Testis (tissue), 3 donors: ENCODE results near the gene AKNA. TPM values are rescaled to one million over a fixed set of nuclear protein-coding genes. Genes with fewer than 3 reads are reported as not detected.

Source experiments
- DNase-seq: peaks from one replicate; pipeline ENCODE4 v3.0.0-alpha.2; 2019
- H3K27ac ChIP-seq, 2 donors: fragments of 200-600 bp; sonication (generic); one replicate each; pipeline ENCODE4 v1.5.1; 2019
- H3K27me3 ChIP-seq: fragments of 200-600 bp; sonication (generic); one replicate; pipeline ENCODE4 v1.5.1; 2019
- H3K36me3 ChIP-seq: fragments of 200-600 bp; sonication (generic); one replicate; pipeline ENCODE4 v1.5.1; 2017; ENCODE audit warnings: low read depth; ENCODE audit errors: missing control alignments
- H3K4me1 ChIP-seq: fragments of 200-600 bp; sonication (generic); one replicate; pipeline ENCODE4 v1.5.1; 2019
- H3K4me3 ChIP-seq, 2 donors: fragments of 200-600 bp; sonication (generic); one replicate each; pipeline ENCODE4 v1.5.1; 2017 to 2019
- H3K9me3 ChIP-seq: fragments of 200-600 bp; sonication (generic); one replicate; pipeline ENCODE4 v1.5.1; 2017
- CTCF ChIP-seq, 3 experiments: fragments of 450-650 bp in 2 of 3; fragments of 200-600 bp in 1 of 3; sonication (generic) in 1 of 3; IDR thresholded peaks; one replicate each; pipeline ENCODE4 v1.5.1; 2016 to 2019; ENCODE audit warnings: antibody characterized with exemption in 3 of 3, mild to moderate bottlenecking in 2 of 3, moderate library complexity in 1 of 3
- POLR2A ChIP-seq: fragments of 450-650 bp; IDR thresholded peaks from one replicate; pipeline ENCODE4 v1.6.1; 2017; ENCODE audit warnings: antibody characterized with exemption, mild to moderate bottlenecking, moderate library complexity
- WGBS, 2 donors: methylation state at CpG; one replicate each; pipeline ENCODE4 v1.1.5; 2018; 5-methylcytosine and 5-hydroxymethylcytosine counted together
- intact Hi-C: fragments of 100-400 bp; cut with DNase I; formaldehyde crosslinking; loops from one replicate; pipeline ENCODE4 v1.15.1; 2023; ENCODE audit warnings: low total_unique reads
- polyA plus RNA-seq: library from polyadenylated mRNA; stranded (reverse); fragments of 350-450 nt; fragmentation: Illumina TruSeq; extraction: RNeasy Lipid Tissue Mini Kit (QIAGEN cat#74804); gene quantifications from one replicate; pipeline ENCODE4 v1.2.3, GENCODE V29; 2014; ENCODE audit warnings: low read depth, low replicate concordance; ENCODE audit not compliant: insufficient read depth
- total RNA-seq, 2 donors: library from RNA; depleted of rRNA; stranded (reverse); fragments of >200 nt; gene quantifications; one replicate each; pipeline ENCODE4 v1.2.3, GENCODE V29; 2016

The AKNA gene
- total and polyA plus RNA-seq, 3 donors from 2014 or later, result 20.6 to 31.5 (median 21.2) TPM

GRCh38 chr9:114319147-114319546, 68.6 kb downstream of the AKNA start:
- peak; percentile 11 for DNase-seq
- TF ChIP-seq POLR2A (no peak), CTCF (IDR thresholded peaks at IDR 0.05) (no peak)
- no peak overlapping the region for H3K4me3 ChIP-seq
- no peak overlapping the region for H3K27ac ChIP-seq
- no peaks in the 10 kb centered on the region for H3K27me3 ChIP-seq
- no peaks in the 10 kb centered on the region for H3K36me3 ChIP-seq
- 83 to 85% methylated on average over 3 of the region's 3 CpGs for WGBS, 2 donors
- H3K4me1 ChIP-seq, result no peaks in the 10 kb centered on the region
- H3K9me3 ChIP-seq, result no peaks in the 10 kb centered on the region
- intact Hi-C loops, result no loop called here

- H3K27ac ChIP-seq, result no peak overlapping the region
- no peak for DNase-seq
- no peaks in the 10 kb centered on the region for H3K9me3 ChIP-seq
- TF ChIP-seq CTCF (IDR thresholded peaks at IDR 0.05) (no peak), POLR2A (no peak)
- no peaks in the 10 kb centered on the region for H3K36me3 ChIP-seq
- H3K4me3 ChIP-seq, result no peak overlapping the region
- no peaks in the 10 kb centered on the region for H3K27me3 ChIP-seq
- H3K4me1 ChIP-seq, result no peaks in the 10 kb centered on the region
- intact Hi-C loops, result no loop called here
- 85 to 90% methylated on average over 7 to 8 of the region's 8 CpGs for WGBS, 2 donors
Observed at GRCh38 chr9:114318416-114318815, 69.4 kb downstream of the AKNA start.

GRCh38 chr9:114317665-114318357, 70.0 kb downstream of the AKNA start:
- no peak overlapping the region for H3K4me3 ChIP-seq
- WGBS, 2 donors, result 82 to 93% methylated on average over 8 of the region's 8 CpGs
- no peak overlapping the region for H3K27ac ChIP-seq
- intact Hi-C loops, result no loop called here
- no peaks in the 10 kb centered on the region for H3K36me3 ChIP-seq
- peak; percentile 1 for DNase-seq
- no peaks in the 10 kb centered on the region for H3K4me1 ChIP-seq
- H3K27me3 ChIP-seq, result no peaks in the 10 kb centered on the region
- TF ChIP-seq POLR2A (no peak), CTCF (IDR thresholded peaks at IDR 0.05) (no peak)
- H3K9me3 ChIP-seq, result no peaks in the 10 kb centered on the region

- Histone ChIP-seq H3K9me3 (no peaks in the 10 kb centered on the region), H3K4me1 (no peaks in the 10 kb centered on the region), H3K4me3 (no peak overlapping the region), H3K27ac (no peak overlapping the region), H3K36me3 (no peaks in the 10 kb centered on the region), H3K27me3 (no peaks in the 10 kb centered on the region)
- intact Hi-C loops, result no loop called here
- TF ChIP-seq CTCF (IDR thresholded peaks at IDR 0.05) (no peak), POLR2A (no peak)
- WGBS, 2 donors, result 82 to 83% methylated on average over 10 of the region's 10 CpGs
- peak; percentile 8 for DNase-seq
Observed at GRCh38 chr9:114316605-114317230, 71.1 kb downstream of the AKNA start.
